Ishikawa (cell line): Measurements from ENCODE around the gene FSHR.

Source experiments
- EP300 ChIP-seq: IDR thresholded peaks from 2 replicates; pipeline ENCODE4 v1.6.1; 2012; ENCODE audit warnings: borderline replicate concordance
- RAD21 ChIP-seq: IDR thresholded peaks from 2 replicates; pipeline ENCODE4 v1.6.1; 2012; ENCODE audit warnings: low read depth

DNA sequence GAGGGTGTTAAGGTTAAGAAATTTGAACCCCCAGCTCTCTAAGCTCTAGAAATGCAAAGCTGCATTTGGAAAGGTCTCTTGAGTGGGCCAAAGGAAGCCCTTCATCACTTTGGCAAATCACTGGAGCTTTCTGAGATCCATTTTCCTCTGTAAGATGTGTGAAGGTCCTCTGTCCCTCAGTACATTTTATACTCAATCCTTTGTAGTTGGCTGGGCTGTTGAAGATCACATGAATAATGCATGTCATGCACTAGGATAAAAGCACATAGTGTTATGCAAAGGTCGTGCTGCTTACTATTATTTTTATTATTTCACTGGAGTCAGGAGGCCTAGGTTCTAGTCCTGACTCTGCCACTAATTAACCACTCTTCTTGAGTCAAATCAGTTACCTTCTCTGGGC is 124.9 kb downstream of the FSHR start:
- TF ChIP-seq RAD21 (no peak), EP300 (no peak)
